Hypothalamus (tissue), 51 donors: ENCODE results near the gene CLINT1.
"Not testable (repeated sequence)": the region's sequence is repeated elsewhere in the genome, so short reads cannot be mapped to it uniquely, and the experiment has no call there.

Experiments
- DNase-seq, 51 donors: peaks; one replicate each; lab custom pipeline; 2025; lab: John Stamatoyannopoulos, UW

Gene CLINT1

DNA sequence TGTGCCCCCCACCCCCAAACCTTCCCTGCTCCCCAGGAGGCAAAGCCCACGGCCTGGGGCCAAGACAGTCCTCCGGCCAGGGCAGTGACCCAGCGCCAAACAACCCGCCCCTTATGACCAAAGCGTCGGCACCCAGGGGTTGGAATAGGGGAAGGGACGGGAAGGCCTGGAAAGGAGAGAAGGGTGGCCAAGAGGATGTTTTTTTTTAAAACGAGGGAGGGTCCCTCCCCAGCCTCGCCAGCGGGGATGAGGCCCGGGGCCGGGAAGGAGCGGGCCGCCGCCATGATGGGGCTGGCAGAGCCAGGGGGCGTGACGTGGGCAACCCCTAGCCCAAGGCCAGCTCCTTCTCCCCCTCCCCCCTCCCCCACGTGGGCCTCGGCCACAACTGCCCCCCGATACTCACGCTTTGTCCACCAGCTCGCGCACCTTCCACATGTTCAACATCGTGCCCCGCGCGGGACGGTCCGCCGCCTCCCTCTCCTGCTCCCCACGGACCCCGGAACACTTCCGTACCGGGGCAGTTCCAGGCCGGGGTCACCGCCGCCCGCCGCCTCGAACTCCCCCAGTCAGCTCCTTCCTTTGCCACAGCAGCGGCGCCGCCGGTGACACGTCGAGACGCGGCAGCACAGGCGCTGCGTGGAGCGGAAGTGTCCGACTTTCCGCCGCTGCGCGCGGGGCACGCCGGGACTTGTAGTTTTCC, at the start of gene CLINT1:
TSS of gene CLINT1 (minus strand) at position 619 of the 700 bp plus-strand sequence. CDS start at position 444, 175 bp downstream.
- DNase-seq: peak; percentile 30 to 94 (median 84)

DNA sequence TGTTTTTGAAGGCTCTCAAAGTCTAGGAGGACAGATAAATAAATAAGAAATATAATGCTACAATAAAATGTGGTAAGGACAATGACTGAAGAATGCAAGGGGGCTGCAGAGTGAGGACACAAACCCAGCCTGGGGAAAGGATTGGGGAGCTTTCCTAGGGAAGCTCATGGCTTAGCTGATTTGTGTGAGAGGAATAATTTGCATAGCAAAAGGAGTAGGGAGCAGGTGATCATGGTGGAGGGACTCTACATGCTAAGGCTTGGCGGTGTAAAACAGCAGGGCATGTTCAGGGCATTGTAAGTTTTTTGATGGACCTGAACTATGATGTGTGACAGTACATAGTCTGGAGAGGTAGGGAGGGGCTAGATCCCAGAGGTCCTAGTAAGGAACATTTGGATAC, 49.5 kb upstream of the CLINT1 start:
- no peak for DNase-seq

DNA sequence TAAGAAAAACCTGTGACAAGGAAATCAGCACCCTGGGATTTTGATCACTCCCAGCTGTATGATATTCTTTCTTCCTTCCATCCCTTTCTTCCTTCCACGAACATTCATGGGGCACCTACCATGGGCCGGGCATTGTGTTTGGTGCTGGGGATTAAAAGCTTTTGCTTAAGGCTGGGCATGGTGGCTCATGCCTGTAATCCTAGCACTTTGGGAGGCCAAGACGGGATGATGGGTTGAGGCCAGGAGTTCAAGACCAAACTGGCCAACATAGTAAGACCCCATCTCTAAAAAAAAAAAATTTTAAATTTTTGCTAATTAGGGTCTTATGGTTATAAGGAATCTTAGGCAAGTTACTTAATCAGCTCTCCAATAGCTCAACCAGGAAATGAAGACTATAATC, 48.5 kb upstream of the CLINT1 start:
- no peak for DNase-seq

DNA sequence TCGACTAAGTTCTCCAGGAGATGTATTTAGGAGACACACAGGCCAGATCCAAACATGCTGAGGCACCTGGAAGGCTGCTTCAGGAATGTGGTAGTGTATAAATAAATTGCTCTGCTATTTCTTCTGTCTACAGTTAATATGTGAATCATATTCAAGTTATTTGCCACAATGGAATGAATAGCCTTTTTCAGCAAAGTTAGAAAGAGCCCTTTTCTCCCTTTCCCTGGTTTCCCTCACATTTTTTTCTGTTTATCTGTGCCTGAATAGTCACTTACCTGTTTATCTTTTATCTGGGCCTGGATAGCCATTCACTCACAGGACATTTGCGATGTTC, 44.1 kb upstream of the CLINT1 start:
- DNase-seq: no peak

DNA sequence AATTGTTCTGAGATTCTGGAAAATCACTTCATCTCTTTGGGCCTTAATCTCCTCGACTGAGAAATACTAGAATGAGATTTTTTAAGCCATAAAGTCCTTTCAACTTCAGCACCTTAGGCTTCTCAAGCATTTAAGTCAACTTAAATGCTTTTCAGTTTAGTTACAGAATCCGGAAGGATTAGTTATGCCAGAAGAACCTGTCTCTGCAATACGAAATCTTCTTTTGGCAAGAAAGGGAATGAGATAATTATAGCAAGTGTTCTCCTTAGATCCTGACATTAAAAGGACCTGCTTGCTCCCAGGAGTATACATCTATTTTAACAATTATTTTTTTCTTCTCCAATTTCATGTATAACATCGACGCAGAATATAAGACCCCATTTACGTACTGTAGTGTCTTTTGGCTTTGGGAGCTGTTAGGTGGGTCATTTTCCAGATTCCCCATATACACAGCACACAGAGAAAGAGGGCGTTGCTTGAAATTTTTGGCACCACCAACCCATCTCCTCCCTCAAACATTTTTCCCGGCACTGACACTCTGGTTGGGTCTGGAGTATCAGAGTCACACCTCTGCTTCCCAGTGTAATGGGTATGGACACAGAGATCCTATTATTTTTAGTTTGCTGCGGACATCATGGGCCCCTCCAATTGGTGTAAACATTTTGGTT, 43.6 kb upstream of the CLINT1 start:
- no peak for DNase-seq

- no peak for DNase-seq
These were observed 41.7 kb upstream of the CLINT1 start for GRCh38 chr5:157900644-157901043.

DNA sequence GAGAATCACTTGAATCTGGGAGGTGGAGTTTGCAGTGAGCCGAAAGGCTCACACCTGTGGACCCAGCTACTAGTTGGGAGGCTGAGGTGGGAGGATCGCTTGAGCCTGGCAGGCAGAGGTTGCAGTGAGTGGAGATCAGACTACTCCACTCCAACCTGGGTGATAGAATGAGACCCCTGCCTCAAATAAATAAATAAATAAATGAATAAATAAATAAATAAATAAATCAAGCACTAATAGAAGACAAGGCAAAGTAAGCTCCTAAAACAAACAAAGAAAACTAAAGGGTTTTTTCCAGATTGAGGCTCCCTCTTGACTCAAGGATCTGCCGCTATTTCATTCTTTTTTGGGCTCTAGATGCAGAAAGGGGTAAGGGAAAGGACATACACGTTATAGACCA, 34.7 kb upstream of the CLINT1 start:
- DNase-seq: no peak

DNA sequence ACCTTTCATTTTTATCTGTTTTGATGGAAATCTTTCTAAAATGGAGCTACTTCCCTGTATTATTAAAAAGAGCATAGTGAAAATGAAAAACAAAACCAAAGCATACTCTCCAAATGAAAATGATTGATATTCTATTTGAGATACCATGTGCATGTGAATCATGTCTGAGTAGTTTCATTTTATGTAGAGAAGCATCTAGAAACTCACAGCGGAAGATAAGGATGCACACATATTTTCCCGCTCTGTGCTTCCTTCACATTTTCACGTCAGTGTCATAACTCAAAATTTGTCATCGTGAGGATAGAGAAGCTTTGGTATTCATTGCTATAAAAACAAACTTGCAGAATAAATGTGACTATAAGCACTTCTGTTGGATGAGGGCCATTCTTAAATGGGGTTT, 34.0 kb upstream of the CLINT1 start:
- no peak for DNase-seq

GRCh38 chr5:157890836-157891597, 32.1 kb upstream of the CLINT1 start:
- no peak for DNase-seq

DNA sequence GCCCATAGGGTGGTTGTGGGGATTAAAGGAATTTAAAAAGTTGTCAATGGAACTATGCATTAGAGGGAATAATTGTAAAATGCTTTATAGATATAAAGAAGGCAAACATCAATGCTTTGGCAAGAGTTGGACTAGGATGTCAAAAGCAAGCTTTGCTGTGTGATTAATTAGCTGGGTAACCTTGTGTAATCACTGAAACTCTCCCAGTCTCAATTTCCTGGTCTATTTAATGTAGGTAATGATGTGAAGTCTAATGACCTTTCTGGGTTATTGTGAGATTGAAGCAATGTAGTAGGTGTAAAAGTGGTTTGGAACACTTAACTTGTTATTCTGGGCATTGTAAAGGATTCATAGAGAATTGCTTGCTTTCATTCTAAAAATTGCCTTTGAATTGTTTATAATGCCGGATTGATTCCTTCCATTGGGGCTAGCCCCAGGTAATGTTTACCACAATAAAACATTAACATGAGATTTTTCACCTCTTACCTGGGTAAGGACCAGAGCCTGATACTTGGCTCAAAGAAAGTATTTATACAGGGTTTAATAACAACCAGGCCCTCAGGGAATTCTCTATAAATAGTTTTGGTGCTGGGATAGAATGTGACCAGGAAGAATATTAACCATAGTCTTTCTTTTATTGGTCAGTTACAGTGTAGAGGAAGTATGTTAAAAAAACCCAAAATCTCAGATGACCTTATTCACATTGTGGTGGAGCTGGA, 30.0 kb upstream of the CLINT1 start:
- DNase-seq: no peak

GRCh38 chr5:157886796-157887380, 27.9 kb upstream of the CLINT1 start:
- DNase-seq: no peak

- DNase-seq: not testable (repeated sequence)
These were observed 26.1 kb upstream of the CLINT1 start for GRCh38 chr5:157885051-157885450.

DNA sequence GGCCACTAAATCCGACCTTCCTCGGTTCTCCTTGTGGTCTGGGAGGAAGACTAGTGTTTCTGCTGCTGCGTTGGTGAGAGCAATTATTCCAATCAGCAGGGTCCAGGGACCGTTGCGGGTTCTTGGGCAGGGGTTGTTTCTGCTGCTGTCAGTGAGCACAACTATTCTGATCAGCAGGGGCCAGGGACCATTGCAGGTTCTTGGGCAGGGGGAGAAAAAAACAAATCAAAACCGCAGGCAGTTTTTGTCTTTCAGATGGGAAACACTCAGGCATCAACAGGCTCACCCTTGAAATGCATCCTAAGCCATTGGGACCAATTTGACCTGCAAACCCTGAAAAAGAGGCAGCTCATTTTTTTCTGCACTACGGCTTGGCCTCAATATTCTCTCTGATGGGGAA, 22.6 kb upstream of the CLINT1 start:
- not testable (repeated sequence) for DNase-seq

GRCh38 chr5:157877821-157878220, 18.9 kb upstream of the CLINT1 start:
- DNase-seq: no peak

GRCh38 chr5:157874861-157875260, 15.9 kb upstream of the CLINT1 start:
- no peak for DNase-seq

DNA sequence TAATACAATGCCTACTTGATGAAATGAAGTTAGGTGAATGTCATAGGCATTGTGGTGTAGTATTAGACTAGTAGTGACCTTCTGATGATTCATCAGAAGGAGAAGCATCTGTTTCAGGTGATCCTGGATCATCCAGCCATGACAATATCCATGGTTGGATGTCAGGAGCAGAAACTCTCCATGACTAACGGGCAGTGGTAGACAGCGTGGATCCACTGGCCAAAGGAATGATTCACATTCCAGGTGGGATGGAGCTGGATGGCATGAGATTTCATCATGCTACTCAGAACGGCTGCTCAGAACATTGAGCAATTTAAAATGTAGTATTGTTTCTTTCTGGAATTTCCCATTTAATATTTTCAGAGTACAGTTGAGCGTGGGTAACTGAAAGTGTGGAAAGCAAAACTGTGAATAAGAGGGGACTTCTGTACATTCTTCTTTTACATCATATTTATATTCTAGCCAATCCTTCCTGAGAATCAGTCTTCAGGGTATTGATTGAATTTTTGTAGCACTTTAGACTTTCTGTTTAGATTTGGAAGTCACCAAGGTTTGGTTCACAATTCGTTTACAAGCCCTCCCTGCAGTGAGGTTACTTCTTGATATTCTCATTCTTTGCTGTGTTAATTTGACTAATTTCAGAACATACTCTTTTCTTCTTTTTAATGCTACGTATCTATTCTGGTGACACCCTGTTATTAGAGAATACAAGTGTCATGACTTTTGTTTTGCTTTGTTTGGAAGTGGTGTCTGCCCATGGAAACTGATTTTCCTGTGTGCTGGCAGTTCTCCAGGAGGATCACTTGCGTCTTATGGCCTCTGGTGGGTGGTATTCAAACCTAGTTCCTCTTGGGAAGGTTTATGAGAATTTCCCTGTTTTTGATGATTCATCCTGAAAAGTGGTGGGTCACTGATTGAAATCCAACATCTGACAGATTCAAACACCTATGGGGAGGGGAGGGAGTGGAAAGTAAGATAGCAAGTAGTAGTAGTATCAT, 12.2 kb upstream of the CLINT1 start:
- peak in 1 of 51 donors; percentile 5 for DNase-seq

DNA sequence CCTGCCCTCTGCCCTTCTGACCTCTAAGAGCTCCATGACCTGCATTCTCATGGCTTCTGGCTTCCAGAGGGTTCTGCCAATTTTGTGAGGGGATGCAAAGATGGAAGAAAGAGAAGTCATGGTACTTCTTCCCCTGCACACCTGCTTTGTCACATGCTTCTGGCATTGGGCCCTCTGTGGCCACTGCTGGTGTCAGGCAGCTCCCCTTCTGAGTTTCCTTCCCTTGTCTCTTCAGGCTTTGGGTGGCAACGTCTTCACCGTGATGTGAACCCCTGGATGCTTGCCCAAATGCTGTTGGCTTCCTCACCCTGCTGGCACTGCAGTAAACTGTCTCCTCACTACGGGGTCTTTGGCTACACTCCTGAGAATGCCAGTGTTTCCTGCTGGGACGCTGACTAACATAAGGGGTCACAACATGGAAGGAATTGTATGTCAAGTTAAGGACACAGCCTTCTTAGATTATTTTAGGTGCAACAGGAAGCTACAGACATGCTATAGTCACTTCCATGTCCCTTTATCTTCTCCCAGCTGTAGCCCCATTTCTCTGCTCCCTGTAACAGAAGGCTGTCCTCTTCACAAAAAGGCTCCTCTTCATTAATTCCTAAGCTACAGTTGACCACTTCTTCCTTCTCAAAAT, 8.9 kb upstream of the CLINT1 start:
- no peak for DNase-seq

DNA sequence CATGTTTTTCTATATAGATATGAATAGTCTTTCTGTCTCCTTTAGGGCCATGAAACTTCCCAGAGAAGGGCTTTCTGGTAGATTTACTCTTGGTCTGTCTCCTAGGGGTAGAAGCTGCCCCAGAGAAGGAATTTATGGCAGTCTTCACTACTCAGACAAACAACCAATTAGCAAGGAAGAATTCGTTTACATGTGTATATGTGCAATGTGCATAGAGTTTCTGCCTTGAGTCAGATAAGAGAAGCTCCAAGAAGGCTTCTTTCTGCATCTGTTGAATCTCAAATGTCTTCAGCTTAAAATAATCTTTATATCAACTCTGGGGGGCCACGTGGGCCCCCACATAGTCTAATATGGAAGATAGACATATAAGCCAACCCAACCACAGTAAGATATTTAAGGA, 7.6 kb upstream of the CLINT1 start:
- DNase-seq: no peak

GRCh38 chr5:157865781-157866180, 6.8 kb upstream of the CLINT1 start:
- DNase-seq: no peak
